ENCODE results near the gene AGTRAP.

The AGTRAP gene

DNA sequence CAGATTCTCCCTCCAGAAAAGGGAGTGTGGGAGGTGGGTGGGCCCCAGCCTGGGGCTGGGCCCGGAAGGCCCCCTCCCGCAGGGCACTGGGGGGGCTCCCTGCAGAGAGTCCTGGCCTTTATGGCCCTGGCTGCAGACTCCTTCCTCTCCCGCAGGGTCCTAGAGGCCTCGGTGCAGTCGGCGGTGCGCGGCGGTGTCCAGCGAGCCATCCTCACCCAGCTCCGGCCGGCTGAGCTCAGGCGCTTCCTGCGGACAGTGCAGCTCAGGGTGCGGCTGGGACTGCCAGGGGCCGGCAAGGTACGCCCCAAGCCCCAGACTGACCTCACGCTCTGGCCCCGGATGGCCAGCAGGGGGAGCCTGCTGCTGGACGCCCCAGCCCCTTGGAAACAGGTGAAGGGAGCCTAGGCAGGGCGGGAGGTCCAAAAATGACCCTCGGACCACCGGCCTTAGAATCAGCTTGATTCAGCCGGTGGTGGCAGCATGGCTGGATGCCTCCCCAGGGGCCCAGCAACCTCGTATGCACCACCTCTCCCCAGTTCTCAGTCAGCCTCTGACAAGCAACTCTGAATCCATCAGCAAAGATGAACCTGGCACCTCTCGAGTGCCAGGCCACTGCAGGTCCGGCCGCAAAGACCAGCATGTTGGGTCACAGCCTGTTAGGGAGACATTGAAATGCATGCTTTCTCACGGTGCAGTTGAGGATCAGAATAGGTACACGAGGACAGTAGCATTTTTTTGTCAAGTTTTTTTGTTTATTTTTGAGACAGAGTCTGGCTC is 49.2 kb downstream of the AGTRAP start:
- DNase-seq (ENCODE audit: low read depth, low spot score), result no peak
- CTCF ChIA-PET, result interaction anchor here (0.9 to 2.2 kb wide), 10 partner anchors 8 to 132 kb away, joined by 3 to 18 read pairs (median 5); no protein-coding TSS in a partner anchor
- H3K4me3 ChIP-seq (ENCODE audit: low read depth, low read length), result peak overlapping the region; percentile 39
- peak; percentile 84 for TF ChIP-seq CTCF (IDR thresholded peaks at IDR 0.05; ENCODE audit: insufficient read depth, low read length, missing control alignments)
- POLR2A ChIA-PET, result no interaction called here

DNA sequence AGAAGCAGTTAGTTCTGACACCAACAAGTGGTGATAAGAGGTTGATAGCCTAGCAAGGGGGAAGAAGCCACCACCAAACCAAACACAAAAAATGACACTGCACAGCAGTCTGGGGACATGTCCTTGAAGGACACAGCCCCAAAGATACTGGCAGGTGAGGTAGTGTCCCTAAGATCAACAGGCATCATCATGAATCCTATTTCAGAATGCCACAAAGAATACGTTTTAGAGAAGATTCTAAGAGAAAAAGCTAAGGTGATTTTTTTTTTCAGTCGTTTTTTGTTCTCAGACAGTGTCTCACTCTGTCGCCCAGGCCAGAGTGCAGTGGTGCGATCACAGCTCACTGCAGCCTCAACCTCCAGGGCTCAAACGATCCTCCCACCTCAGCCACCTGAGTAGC is 50.2 kb downstream of the AGTRAP start:
- CTCF ChIA-PET, result interaction anchor here (0.6 to 2.2 kb wide), 8 partner anchors 10 to 133 kb away, joined by 3 to 18 read pairs (median 6); no protein-coding TSS in a partner anchor
- POLR2A ChIA-PET, result interaction anchor here (0.6 kb wide), 1 partner anchor 473 kb away, joined by 3 read pairs; no protein-coding TSS in a partner anchor
- no peak for DNase-seq (ENCODE audit: low read depth, low spot score)
- TF ChIP-seq CTCF (IDR thresholded peaks at IDR 0.05; ENCODE audit: insufficient read depth, low read length, missing control alignments), result no peak
- no peak overlapping the region for H3K4me3 ChIP-seq (ENCODE audit: low read depth, low read length)

DNA sequence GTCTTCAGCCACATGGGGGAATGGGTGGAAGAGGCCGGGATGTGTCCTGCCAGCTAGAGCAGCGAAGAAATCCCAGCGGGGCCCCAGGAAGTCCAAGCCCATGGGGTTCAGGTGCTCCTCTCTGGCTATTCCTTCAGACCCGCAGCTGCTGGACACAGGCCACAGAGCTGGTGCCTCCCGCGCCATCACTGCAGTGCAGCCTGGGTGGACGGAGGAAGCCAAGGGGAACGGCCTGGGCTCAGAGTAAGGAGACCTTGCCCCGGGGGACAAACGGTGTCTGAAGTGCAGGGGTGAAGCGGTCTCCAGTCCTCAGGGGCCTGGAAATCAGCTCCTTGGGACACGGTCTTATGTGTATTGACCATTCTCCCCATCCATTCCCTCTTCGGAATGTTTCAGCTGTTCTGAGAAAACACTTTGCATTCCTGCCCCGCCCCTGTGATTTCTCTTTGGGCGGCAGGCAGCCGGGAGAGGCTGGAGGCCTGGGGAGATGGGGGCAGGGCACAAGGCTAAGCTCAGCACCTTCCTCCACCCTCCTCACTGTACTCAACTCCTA is 51.4 kb downstream of the AGTRAP start:
- ChIA-PET CTCF (interaction anchor here (0.9 to 2.1 kb wide), 6 partner anchors 9 to 123 kb away, joined by 3 to 13 read pairs (median 6); no protein-coding TSS in a partner anchor), POLR2A (interaction anchor here (0.9 to 1.8 kb wide), 5 partner anchors 10 to 121 kb away, joined by 3 to 9 read pairs (median 4); no protein-coding TSS in a partner anchor)
- TF ChIP-seq CTCF (IDR thresholded peaks at IDR 0.05; ENCODE audit: insufficient read depth, low read length, missing control alignments), result no peak
- DNase-seq (ENCODE audit: low read depth, low spot score), result no peak
- no peak overlapping the region for H3K4me3 ChIP-seq (ENCODE audit: low read depth, low read length)

GRCh38 chr1:11787804-11788436 is 52.0 kb downstream of the AGTRAP start:
- no peak for TF ChIP-seq CTCF (IDR thresholded peaks at IDR 0.05; ENCODE audit: insufficient read depth, low read length, missing control alignments)
- no peak for DNase-seq (ENCODE audit: low read depth, low spot score)
- ChIA-PET CTCF (interaction anchor here (0.9 to 1.9 kb wide), 4 partner anchors 8 to 123 kb away, joined by 3 to 8 read pairs (median 6); no protein-coding TSS in a partner anchor), POLR2A (interaction anchor here (0.9 to 1.8 kb wide), 5 partner anchors 9 to 121 kb away, joined by 3 to 9 read pairs (median 4); no protein-coding TSS in a partner anchor)
- no peak overlapping the region for H3K4me3 ChIP-seq (ENCODE audit: low read depth, low read length)

DNA sequence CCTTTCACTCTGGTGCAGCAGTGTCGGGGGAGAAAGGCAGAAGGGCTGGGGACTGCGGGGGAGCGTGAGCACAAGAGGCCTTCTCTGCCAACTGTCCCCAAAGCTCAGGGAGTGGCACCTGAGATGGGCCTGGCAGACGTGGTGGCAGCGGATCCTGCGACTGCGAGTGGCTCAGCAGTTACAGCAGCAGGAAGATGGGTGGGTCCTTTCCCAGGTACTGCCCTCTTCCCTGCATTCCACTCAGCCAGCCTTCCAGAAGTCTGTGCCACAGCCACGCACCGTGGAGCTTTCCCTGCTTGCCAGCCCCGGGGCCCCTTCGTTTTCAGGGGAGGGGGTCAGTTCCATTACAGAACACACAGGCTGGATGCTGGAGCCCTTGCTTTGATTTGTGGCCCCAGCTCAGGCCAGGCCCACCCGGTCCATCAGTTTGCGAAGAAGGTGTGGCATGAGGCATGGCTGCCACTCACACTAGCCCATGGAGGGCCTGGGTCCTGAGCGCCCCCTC is 52.7 kb downstream of the AGTRAP start:
- ChIA-PET POLR2A (interaction anchor here (1.1 kb wide), 1 partner anchor 18 kb away, joined by 3 read pairs; the partner anchor contains the start of genes CLCN6 and MTHFR), CTCF (interaction anchor here (1.4 kb wide), 1 partner anchor 9 kb away, joined by 7 read pairs; no protein-coding TSS in a partner anchor)
- no peak for DNase-seq (ENCODE audit: low read depth, low spot score)
- no peak overlapping the region for H3K4me3 ChIP-seq (ENCODE audit: low read depth, low read length)
- no peak for TF ChIP-seq CTCF (IDR thresholded peaks at IDR 0.05; ENCODE audit: insufficient read depth, low read length, missing control alignments)

Measured in AG04449 (cell line).